Kidney (tissue), 14 donors: ENCODE measurements around the gene SLC34A3. TPM values are rescaled to one million over a fixed set of nuclear protein-coding genes. Genes with fewer than 3 reads are reported as not detected.

ENCODE experiments used
- DNase-seq, 5 donors: peaks; one replicate each; pipeline ENCODE4 v3.0.0-alpha.2; 2013 to 2020
- FAIRE-seq: peaks from 2 replicates; lab custom pipeline; 2012; peaks lifted over from hg19 to GRCh38; lab: Jason Lieb, UNC
- H3K27ac ChIP-seq, 2 donors: one replicate each; pipeline ENCODE4 v1.7.0; 2013; ENCODE audit warnings: low read depth in 2 of 2, low read length in 2 of 2, inconsistent platforms in 1 of 2
- H3K27me3 ChIP-seq: one replicate; pipeline ENCODE4 v1.7.1; 2013; ENCODE audit warnings: low read length, inconsistent platforms; ENCODE audit not compliant: control insufficient read depth, insufficient read depth
- H3K36me3 ChIP-seq, 3 donors: one replicate each; pipeline versions ENCODE4 v1.7.0 to v1.7.1; 2013; ENCODE audit warnings: low read length in 3 of 3, control low read depth in 1 of 3, inconsistent platforms in 1 of 3; ENCODE audit not compliant: insufficient read depth in 3 of 3, control insufficient read depth in 2 of 3
- H3K4me1 ChIP-seq, 3 donors: one replicate each; pipeline versions ENCODE4 v1.7.0 to v1.7.1; 2013; ENCODE audit warnings: low read length in 3 of 3, inconsistent platforms in 1 of 3, low read depth in 1 of 3; ENCODE audit not compliant: control insufficient read depth in 2 of 3, insufficient read depth in 2 of 3
- H3K4me3 ChIP-seq, 3 donors: one replicate each; pipeline versions ENCODE4 v1.7.0 to v1.8.1; 2013; ENCODE audit warnings: low read length in 3 of 3, control low read depth in 1 of 3, inconsistent platforms in 1 of 3
- H3K9ac ChIP-seq, 3 donors: one replicate each; pipeline versions ENCODE4 v1.7.0 to v1.7.1; 2013; ENCODE audit warnings: low read length in 3 of 3, control low read depth in 1 of 3, inconsistent platforms in 1 of 3
- H3K9me3 ChIP-seq, 3 donors: one replicate each; pipeline versions ENCODE4 v1.7.0 to v1.7.1; 2013; ENCODE audit warnings: low read length in 3 of 3, control low read depth in 1 of 3, inconsistent platforms in 1 of 3; ENCODE audit not compliant: control insufficient read depth in 2 of 3, insufficient read depth in 1 of 3
- intact Hi-C: fragments of 100-400 bp; cut with DNase I; formaldehyde crosslinking; loops from one replicate; pipeline ENCODE4 v1.11.1; 2022
- polyA plus RNA-seq: library from polyadenylated mRNA; stranded (reverse); fragments of 350-450 nt; fragmentation: Illumina TruSeq; extraction: RNeasy Lipid Tissue Mini Kit (QIAGEN cat#74804); gene quantifications from one replicate; pipeline ENCODE4 v1.2.3, GENCODE V29; 2014; ENCODE audit warnings: low read depth, low replicate concordance; ENCODE audit not compliant: insufficient read depth
- total RNA-seq: library from RNA; stranded (reverse); fragmentation: NEBNext Ultra II Directional; extraction: Animal tissue kit (Norgen Biotek cat#: 25700); gene quantifications from one replicate; pipeline ENCODE4 v1.2.1, GENCODE V29; 2021
- TF ChIP-seq, protein P1 (sequence below): IDR thresholded peaks from 3 replicates; pipeline ENCODE4 v1.5.1; 2012; ENCODE audit warnings: mild to moderate bottlenecking, moderate library complexity, borderline replicate concordance; ENCODE audit not compliant: insufficient read depth; ENCODE audit errors: extremely low read depth
- donor health status: control.
- donor health status: control.
- donor health status: control.
- donor health status: control.
- donor health status: control.
- donor health status: DM: yes; HTN: yes; CAD: no.
- donor health status: Normal renal cell carcinoma (clear cell type).

SLC34A3 gene
- total and polyA plus RNA-seq, 2 donors from 2014 or later = 0.13 to 36.0 TPM

DNA sequence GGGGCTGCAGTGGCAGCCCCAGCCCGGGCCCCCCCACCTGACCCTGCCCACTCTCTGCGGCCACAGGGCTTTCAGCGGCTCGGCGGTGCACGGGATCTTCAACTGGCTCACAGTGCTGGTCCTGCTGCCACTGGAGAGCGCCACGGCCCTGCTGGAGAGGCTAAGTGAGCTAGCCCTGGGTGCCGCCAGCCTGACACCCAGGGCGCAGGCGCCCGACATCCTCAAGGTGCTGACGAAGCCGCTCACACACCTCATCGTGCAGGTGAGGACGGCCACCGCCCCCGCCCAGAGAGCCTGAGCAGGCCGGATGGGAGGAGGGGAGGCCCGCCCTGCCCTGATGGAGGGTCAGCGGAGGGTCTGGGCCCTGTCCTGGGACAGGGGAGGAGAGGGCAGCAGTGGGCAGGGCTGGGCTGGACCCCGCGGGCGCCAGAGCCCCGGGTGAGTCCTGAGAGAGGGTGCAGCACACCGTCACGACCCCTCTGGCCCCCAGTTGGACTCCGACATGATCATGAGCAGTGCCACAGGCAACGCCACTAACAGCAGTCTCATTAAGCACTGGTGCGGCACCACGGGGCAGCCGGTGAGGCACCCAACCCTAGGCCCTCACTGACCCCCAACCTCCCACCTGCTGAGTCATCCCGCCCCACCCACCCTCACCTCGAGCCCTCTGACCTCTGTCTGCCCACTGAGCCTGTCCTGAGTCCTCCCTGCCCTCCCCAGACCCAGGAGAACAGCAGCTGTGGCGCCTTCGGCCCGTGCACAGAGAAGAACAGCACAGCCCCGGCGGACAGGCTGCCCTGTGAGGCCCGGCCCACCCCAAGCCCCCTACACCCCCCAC, 2.7 kb downstream of the SLC34A3 start:
- Histone ChIP-seq H3K27me3 (no peaks in the 10 kb centered on the region), H3K27ac (no peak overlapping the region), H3K9me3 (no peaks in the 10 kb centered on the region), H3K36me3 (no peaks in the 10 kb centered on the region), H3K4me3 (no peak overlapping the region), H3K9ac (no peak overlapping the region), H3K4me1 (peaks cover 0 to 16% (median 9%) of the 10 kb centered on the region in 3 donors)
- FAIRE-seq (no peak), DNase-seq (no peak)
- TF ChIP-seq, protein P1, sequence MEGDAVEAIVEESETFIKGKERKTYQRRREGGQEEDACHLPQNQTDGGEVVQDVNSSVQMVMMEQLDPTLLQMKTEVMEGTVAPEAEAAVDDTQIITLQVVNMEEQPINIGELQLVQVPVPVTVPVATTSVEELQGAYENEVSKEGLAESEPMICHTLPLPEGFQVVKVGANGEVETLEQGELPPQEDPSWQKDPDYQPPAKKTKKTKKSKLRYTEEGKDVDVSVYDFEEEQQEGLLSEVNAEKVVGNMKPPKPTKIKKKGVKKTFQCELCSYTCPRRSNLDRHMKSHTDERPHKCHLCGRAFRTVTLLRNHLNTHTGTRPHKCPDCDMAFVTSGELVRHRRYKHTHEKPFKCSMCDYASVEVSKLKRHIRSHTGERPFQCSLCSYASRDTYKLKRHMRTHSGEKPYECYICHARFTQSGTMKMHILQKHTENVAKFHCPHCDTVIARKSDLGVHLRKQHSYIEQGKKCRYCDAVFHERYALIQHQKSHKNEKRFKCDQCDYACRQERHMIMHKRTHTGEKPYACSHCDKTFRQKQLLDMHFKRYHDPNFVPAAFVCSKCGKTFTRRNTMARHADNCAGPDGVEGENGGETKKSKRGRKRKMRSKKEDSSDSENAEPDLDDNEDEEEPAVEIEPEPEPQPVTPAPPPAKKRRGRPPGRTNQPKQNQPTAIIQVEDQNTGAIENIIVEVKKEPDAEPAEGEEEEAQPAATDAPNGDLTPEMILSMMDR = no peak
- intact Hi-C loops = loop anchor here (10.0 kb wide), 1 partner anchor 119 kb away; the partner anchor contains the start of gene DPP7

DNA sequence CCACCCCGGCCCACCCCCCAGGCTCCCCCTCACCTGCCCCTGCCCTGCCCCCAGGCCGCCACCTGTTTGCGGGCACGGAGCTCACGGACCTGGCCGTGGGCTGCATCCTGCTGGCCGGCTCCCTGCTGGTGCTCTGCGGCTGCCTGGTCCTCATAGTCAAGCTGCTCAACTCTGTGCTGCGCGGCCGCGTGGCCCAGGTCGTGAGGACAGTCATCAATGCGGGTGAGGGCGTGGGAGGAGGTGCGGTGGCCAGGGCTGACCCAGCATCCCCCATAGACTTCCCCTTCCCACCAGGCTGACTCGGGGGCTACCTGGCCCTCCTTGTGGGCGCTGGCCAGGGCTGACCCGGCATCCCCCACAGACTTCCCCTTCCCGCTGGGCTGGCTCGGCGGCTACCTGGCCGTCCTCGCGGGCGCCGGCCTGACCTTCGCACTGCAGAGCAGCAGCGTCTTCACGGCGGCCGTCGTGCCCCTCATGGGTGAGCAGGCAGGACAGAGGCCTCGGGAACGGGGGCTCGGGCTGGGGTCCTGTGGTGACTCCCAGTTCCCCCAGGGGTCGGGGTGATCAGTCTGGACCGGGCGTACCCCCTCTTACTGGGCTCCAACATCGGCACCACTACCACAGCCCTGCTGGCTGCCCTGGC, 3.5 kb downstream of the SLC34A3 start:
- no peaks in the 10 kb centered on the region for H3K36me3 ChIP-seq
- H3K4me1 ChIP-seq = peaks cover 0 to 10% (median 7%) of the 10 kb centered on the region in 3 donors
- H3K4me3 ChIP-seq = no peak overlapping the region
- DNase-seq = no peak
- no peaks in the 10 kb centered on the region for H3K27me3 ChIP-seq
- no peaks in the 10 kb centered on the region for H3K9me3 ChIP-seq
- intact Hi-C loops = loop anchor here (10.0 kb wide), 1 partner anchor 119 kb away; the partner anchor contains the start of gene DPP7
- TF ChIP-seq, protein P1 = no peak
- H3K9ac ChIP-seq = no peak overlapping the region
- FAIRE-seq = no peak
- H3K27ac ChIP-seq = no peak overlapping the region

DNA sequence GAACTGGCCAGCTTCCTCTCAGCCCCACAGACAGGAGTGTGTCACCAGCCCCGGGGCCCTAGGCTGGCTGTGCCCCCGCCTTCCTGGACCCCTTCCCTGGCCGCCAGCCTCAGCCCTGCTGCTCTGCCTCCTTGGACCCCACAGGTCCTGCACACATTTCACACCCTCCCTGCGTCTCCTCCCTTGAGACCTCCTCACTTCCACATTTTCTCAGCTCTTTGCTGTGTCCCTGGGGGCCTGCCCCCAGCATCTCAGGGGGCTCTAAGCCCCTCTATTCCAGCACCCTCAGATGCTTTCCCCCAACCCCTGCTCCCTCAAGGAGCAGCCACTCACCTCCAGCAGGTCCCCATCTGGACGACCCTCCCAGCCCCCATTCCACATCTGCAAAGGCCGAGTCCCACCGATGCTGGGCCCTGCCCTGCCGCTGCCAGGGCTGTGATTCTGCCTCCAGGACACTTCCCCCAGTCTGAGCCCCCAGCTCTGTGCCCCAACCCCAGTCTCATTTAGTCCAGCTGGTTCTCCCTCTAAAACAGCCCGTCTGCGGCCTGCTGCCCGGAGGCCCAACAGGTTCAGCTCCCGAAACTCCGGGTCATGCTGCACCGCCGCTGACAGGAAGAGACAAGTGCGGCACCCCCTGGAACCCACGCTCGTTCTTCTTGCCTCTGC, 4.2 kb downstream of the SLC34A3 start:
- H3K9me3 ChIP-seq = no peaks in the 10 kb centered on the region
- intact Hi-C loops = loop anchor here (10.0 kb wide), 1 partner anchor 120 kb away; the partner anchor contains the start of gene DPP7

More for the DNA sequence above, 4.2 kb downstream of the SLC34A3 start:
- Histone ChIP-seq H3K4me1 (peaks cover 0 to 8% (median 4%) of the 10 kb centered on the region in 3 donors), H3K9ac (no peak overlapping the region), H3K36me3 (no peaks in the 10 kb centered on the region), H3K27ac (no peak overlapping the region), H3K27me3 (no peaks in the 10 kb centered on the region), H3K4me3 (no peak overlapping the region)
- TF ChIP-seq, protein P1 = no peak
- no peak for FAIRE-seq
- DNase-seq = no peak
